ENCODE data around the gene RCSD1.

RCSD1 gene

DNA sequence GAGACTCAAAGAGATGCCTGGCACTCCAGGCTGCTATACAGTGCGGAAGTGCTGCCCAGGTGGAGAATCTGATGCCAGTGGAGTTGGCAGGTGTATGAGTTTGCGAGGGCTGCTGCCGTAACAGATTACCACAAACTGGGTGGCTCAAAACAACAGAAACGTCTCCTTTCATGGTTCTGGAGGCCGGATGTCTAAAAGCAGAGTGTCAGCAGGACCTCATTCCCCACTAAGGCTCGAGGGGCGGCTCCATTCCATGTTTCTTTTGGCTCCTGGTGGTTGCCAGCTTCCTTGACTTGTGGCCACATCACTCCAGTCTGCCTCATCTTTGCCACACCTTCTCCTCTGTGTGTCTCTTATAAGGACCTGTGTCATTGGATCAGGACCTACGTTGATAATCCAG, 10.0 kb downstream of the RCSD1 start:
- DNase-seq (ENCODE audit: low read depth in 4 of 4, low spot score in 1 of 4), result no peak

DNA sequence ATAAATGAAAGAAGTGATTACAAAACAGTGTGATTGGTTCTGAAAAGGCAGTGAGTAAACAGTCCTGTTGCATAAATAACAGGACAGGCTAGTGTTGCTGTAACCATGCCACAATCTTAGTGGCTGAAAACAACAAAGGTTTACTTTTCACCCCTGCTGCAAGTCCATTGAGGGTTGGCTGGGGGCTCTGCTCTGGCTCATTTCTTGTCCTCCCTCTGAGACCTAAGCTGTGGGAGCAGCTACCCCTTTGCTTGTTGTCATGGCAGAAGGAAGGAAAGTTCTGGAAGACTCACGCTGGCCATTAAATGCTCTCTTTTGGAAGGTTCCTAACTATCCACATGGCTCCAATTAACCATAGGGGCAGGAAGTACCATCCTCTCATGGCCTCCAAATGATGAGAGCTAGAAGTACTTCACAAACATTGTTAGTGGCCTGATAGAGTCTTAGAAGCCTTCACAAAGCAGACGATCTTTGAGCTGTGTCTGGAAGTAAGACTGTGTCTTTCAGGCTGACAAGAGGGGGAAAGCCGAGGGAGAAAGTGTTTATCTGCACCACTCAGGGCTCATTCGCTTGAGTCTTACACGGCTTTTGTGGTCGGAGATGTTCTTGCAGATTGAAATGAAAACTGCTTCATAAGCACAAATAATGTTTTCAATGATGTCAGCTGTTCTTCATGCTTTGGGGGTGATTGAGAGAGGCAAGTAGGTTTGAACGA, 11.9 kb downstream of the RCSD1 start:
- DNase-seq (ENCODE audit: low read depth in 4 of 4, low spot score in 1 of 4), result no peak

DNA sequence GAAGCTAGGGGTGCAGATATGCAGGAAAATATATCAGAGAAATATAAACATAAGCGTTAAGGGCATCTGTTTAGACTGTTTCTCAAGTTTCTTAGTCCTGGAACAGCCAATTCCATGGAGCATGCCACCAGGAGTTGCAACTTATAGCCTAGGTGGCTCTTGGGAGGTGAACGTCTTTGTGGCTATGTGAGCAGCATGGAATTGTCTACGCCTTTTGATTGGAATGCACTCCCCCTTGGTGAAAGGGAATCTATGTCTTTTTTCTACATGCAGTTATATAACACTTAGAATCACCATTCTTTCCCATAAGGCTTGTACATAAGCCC, 12.4 kb downstream of the RCSD1 start:
- DNase-seq (ENCODE audit: low read depth in 4 of 4, low spot score in 1 of 4), result no peak

GRCh38 chr1:167643441-167643840, 13.4 kb downstream of the RCSD1 start:
- DNase-seq (ENCODE audit: low read depth in 4 of 4, low spot score in 1 of 4), result no peak

- no peak for DNase-seq (ENCODE audit: low read depth in 4 of 4, low spot score in 1 of 4)
Measured at GRCh38 chr1:167644551-167644950, 14.5 kb downstream of the RCSD1 start.

- DNase-seq (ENCODE audit: low read depth in 4 of 4, low spot score in 1 of 4), result no peak
Measured at GRCh38 chr1:167645140-167645541, 15.1 kb downstream of the RCSD1 start.

GRCh38 chr1:167645625-167646414, 15.8 kb downstream of the RCSD1 start:
- DNase-seq (ENCODE audit: low read depth in 4 of 4, low spot score in 1 of 4), result no peak

GRCh38 chr1:167648252-167648849, 18.3 kb downstream of the RCSD1 start:
- no peak for DNase-seq (ENCODE audit: low read depth in 4 of 4, low spot score in 1 of 4)

DNA sequence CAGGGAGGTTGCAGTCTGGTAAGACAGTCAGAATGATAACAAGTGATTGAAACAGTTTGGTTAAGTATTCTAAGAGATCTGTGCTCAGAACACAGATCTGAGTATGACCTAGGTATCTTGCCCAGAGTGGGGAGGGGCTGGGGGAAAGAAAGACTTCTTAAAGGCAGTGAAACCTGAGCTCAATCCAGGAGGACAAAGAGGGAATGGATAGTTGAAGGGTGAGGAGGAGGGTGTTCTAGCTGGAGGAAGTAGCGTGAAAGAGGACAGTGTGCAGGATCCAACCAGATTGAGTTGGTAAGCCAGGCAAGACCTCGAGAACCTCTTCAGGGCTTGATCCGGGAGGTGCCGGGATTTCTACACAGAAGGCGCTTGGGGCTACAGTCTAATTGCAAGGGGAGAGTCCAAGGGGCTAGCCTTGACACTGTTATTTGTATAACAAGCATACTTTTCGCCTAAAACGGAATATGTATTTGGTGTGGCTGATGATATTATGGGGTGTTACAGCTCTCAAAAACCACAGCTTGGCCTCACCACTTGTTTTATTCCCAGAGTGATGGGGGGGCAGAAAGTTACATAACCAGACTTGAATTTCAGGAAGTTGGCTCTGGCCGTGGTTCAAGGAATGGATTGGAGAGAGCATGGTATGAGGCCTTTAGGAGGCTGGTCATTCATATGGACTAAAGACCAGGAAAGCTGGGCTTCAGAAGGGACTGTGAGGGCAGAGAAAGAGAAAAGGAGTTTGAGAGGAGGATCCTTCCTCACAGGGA, 19.1 kb downstream of the RCSD1 start:
- no peak for DNase-seq (ENCODE audit: low read depth in 4 of 4, low spot score in 1 of 4)

DNA sequence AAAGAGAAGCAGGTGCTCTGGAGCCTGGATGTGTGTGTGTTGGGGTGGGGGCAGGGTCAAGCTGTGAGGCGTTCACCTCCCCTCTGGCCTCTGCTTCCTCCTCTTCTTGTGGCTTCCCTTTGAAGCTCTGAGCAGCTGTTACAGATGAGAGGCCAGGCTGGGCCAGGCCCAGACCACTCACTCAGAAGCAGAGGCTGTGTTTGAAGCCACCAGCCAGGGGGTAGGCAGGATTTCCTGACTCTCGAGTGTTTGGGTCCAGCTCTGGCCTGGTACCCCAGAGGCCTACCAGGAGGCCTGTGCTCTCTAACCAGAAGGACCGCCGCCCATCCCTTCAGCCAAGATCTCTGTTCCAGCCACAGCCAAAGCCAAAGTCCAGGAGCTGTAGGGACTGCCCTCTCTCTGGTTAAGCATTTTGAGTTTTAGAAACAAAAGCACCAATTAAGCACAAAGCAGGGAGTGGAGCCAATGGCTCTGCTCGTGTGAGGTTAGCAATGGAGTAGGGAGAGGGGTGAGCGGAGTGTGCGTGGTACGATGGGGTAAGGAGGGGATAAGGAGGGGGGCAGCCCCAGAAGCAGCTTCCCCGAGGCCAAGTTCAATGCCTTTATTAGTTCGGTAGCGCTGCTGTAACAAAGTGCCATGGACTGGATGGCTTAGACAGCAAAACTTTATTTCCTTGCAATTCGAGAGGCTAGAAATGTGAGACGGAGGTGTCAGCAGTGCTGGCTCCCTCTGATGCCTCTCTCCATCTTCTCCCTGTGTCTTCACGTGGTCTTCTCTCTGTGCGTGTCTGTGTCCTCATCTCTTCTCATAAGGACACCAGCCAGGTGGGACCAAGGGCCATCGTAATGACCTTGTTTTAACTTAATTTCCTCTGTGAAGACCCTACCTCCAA, 20.5 kb downstream of the RCSD1 start:
- no peak for DNase-seq (ENCODE audit: low read depth in 4 of 4, low spot score in 1 of 4)

- no peak for DNase-seq (ENCODE audit: low read depth in 4 of 4, low spot score in 1 of 4)
Measured at GRCh38 chr1:167651161-167651693, 21.2 kb downstream of the RCSD1 start.

- no peak for DNase-seq (ENCODE audit: low read depth in 4 of 4, low spot score in 1 of 4)
Measured at GRCh38 chr1:167654975-167655575, 25.0 kb downstream of the RCSD1 start.

DNA sequence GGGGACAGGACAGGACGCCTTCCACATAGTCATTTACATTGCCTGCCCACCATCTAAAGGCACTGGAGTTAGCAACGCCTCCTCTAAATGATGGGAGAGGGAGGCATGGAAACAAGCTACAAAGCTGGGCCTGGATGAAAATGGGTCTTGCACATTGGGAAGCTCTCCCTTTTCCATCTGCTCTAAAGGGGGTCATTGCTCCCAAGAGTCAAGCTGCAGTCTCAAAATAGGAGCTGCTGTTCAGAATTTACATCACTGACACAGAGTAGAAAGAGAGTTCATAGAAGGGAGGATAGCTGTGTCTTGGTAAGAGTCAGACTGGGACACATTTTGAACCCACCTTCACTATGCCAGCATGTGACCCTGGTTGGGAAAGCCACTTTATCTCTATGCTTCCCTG, 26.6 kb downstream of the RCSD1 start:
- no peak for DNase-seq (ENCODE audit: low read depth in 4 of 4, low spot score in 1 of 4)

DNA sequence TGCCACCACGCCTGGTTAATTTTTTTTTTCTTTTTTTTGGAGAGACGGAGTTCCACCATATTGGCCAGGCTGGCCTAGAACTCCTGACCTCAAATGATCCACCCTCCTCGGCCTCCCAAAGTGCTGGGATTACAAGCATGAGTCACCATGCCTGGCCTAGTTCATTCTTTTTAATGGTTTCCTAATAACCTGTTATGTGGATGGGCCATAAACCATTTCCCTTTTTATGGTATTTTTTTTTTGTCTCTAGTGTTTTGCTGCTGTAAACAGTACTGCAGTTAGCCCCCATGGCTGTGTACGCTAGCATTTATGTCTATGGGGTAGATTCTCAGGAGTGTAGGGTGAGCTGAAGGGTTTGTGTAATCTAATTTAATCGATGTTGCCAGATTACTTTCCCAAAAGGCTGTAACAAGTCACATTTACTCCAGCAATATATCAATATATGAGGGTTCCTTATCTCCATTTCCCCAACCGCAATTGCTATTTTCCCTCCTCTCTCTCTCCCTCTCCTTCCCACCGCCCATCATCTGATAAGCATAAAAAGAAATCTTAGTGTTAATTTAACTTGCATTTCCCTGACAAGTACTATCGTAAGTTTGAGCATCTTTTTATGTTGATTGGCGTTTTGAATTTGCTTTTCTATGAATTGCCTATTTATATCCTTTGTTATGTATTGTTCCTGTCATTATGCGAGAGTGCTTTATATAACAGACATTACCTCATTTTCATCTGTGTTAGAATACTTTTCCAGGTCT, 28.7 kb downstream of the RCSD1 start:
- no peak for DNase-seq (ENCODE audit: low read depth in 4 of 4, low spot score in 1 of 4)

- no peak for DNase-seq (ENCODE audit: low read depth in 4 of 4, low spot score in 1 of 4)
Measured at GRCh38 chr1:167659450-167659849, 29.4 kb downstream of the RCSD1 start.

DNA sequence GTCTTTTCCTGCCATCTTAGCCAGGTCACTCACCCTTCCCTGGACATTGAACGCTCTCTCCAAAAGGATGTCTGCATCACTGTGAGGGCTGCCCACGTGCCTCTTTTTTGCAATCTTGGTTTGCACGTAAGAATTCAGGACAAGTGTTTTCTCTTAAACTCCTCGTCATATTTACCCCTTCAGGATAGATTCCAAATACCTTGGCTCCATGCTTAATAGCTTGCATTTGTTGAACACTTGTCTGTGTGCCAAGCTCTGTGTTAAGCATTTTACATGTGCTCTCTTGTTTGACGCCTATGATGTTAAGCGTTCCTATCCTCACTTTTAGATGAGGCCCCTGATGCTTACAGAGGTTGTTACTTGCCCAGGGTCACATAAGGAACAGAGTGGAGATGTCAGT, 29.8 kb downstream of the RCSD1 start:
- no peak for DNase-seq (ENCODE audit: low read depth in 4 of 4, low spot score in 1 of 4)

DNA sequence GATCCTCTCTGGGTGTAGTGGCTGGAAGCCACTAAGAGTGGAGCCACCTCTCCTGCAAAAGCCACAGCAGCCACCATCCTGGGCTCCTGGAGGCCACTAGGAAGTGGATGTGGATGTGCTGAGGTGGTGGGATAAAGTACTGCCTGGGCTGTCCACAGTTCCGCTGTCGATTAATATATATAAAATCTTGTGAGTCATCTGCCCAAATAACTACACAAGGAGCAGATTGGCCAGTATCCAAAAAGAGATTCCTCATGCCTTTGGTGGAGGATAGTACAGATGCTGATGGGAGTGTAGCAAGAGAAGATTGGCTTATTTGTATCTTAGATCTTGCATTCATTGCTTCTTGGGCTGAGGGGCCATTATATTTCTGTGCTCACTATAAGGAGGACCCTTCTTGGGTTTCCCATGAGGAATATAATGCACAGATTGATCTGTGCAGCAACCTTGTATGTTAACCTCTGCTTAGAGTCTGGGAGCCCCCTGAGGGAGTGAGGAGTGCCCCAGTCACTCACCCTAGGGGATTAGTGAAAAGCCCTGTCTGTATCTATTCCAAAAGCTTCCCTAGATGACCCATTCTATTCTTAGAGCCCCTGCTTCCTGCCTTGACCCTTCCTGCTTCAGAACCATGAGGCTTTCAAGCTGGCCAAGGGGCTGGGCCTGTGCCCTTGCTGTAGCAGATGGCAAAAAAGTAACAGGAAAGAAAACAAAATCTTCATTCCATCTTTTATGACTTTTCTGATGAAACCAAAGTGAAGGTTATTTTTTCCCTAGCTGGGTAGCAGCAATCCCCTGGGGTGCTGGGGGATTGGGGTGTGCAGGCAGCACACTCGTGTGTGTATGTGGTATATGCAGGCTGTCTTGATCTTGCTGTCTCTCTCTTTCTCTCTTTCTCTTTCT, 31.7 kb downstream of the RCSD1 start:
- DNase-seq (ENCODE audit: low read depth in 4 of 4, low spot score in 1 of 4), result no peak

Data from stimulated activated CD4-positive, alpha-beta T cell treated with anti-CD3 and anti-CD28 coated beads, Interleukin-1b, Interleukin-23, amount 100 ng/mL, for 24 hours (primary cell).